Neutrophil (primary cell): ENCODE results near the gene ADAMTS2.

Experiments used
- H3K27ac ChIP-seq: fragments of 200-600 bp; sonication (generic); 2 replicates; pipeline ENCODE4 v1.5.1; 2016; ENCODE audit warnings: mild to moderate bottlenecking, moderate library complexity
- H3K27me3 ChIP-seq: fragments of 200-600 bp; sonication (generic); 2 replicates; pipeline ENCODE4 v1.6.0; 2016; ENCODE audit warnings: mild to moderate bottlenecking
- H3K36me3 ChIP-seq: fragments of 200-600 bp; sonication (generic); 2 replicates; pipeline ENCODE4 v1.5.1; 2017
- H3K4me1 ChIP-seq, 2 experiments: fragments of 200-600 bp in 1 of 2; sonication (generic) in 1 of 2; 1 replicate in 1 of 2; 2 replicates in 1 of 2; pipeline versions ENCODE4 v1.5.1 to v1.6.1; 2013 to 2016; ENCODE audit warnings: low read depth in 1 of 2, low read length in 1 of 2, mild to moderate bottlenecking in 1 of 2, moderate library complexity in 1 of 2; ENCODE audit not compliant: control insufficient read depth in 1 of 2, insufficient read depth in 1 of 2
- H3K4me3 ChIP-seq, 2 experiments: fragments of 200-600 bp in 1 of 2; sonication (generic) in 1 of 2; 1 replicate in 1 of 2; 2 replicates in 1 of 2; pipeline ENCODE4 v1.5.1; 2013 to 2016; ENCODE audit warnings: low read depth in 1 of 2, low read length in 1 of 2, mild to moderate bottlenecking in 1 of 2, moderate library complexity in 1 of 2
- H3K9me3 ChIP-seq: fragments of 200-600 bp; sonication (generic); 2 replicates; pipeline ENCODE4 v1.5.1; 2016
- CTCF ChIP-seq: fragments of 200-600 bp; sonication (generic); IDR thresholded peaks from 2 replicates; pipeline ENCODE4 v1.5.1; 2016; ENCODE audit warnings: antibody characterized with exemption

The ADAMTS2 gene

GRCh38 chr5:179235416-179236400 is 109.6 kb downstream of the ADAMTS2 start:
- Histone ChIP-seq H3K27ac (no peak overlapping the region), H3K9me3 (no peaks in the 10 kb centered on the region), H3K4me1 (no peaks in the 10 kb centered on the region), H3K27me3 (no peaks in the 10 kb centered on the region), H3K36me3 (no peaks in the 10 kb centered on the region), H3K4me3 (no peak overlapping the region)
- TF ChIP-seq CTCF = no peak

DNA sequence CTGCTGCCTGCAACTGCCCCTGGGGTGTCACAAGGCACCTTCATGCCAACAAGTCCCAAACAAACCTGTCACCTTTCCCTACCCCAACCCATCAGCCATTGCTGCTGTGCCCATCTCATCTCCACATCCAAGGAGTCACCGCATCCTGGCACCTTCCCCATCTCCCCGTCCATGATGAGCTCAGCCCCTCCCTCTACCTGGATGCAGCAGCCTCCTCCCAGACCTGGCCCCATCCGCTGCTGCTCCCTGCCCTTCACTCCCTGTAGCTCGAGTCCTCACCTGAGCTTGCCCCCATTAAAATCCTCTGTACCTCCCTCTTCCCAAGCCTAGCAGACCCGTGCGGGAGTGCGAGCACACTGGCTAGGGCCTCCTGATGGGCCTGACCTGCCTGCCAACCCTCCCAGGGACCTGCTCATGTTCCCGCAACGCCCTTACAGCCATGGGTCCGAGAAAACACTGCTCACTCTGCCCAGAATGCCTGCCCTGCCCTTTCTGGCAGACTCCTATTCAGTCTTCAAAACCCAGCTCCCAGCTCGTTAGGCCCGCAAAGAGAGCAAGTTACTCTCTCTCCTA is 110.6 kb downstream of the ADAMTS2 start:
- Histone ChIP-seq H3K27ac (no peak overlapping the region), H3K27me3 (no peaks in the 10 kb centered on the region), H3K36me3 (no peaks in the 10 kb centered on the region), H3K9me3 (no peaks in the 10 kb centered on the region), H3K4me3 (no peak overlapping the region), H3K4me1 (no peaks in the 10 kb centered on the region)
- TF ChIP-seq CTCF = no peak

DNA sequence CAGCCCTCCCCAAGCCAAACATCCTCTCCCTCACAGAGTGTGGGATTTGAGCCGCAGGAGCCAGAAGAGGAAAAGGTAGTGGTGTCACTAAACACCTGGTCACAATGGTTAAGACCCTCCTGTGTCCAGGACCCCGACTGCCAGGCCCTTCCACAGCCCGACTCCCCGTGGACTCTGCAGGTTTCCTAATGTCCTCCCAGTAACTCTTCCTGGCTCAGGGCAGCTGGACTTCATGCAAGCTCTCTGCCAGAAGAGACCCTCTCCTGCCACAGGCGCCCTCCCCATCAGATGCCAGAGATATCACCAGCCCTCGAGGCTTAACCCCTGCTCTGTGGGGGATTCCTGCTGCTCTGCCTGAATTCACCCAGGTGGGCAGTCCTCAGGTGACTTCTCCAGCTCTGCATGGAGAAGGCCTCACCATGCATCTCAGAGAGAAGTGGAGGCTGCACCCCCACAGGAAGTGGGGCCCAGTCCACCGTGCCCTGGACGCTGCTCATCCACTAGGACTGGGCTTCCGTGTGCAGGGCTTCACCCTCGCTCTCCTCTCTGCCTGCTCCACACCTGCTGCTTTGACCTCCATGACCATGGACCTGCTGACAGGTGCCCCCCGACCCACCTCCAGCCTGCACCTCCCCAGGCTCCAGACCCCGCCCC is 111.2 kb downstream of the ADAMTS2 start:
- H3K27me3 ChIP-seq = no peaks in the 10 kb centered on the region
- H3K9me3 ChIP-seq = no peaks in the 10 kb centered on the region
- H3K4me1 ChIP-seq = no peaks in the 10 kb centered on the region
- H3K4me3 ChIP-seq = no peak overlapping the region
- no peak overlapping the region for H3K27ac ChIP-seq
- no peak for TF ChIP-seq CTCF
- H3K36me3 ChIP-seq = no peaks in the 10 kb centered on the region

- TF ChIP-seq CTCF = no peak
- H3K36me3 ChIP-seq = no peaks in the 10 kb centered on the region
- no peaks in the 10 kb centered on the region for H3K27me3 ChIP-seq
- H3K9me3 ChIP-seq = no peaks in the 10 kb centered on the region
- H3K4me3 ChIP-seq = no peak overlapping the region
- no peak overlapping the region for H3K27ac ChIP-seq
- no peaks in the 10 kb centered on the region for H3K4me1 ChIP-seq
Observed at GRCh38 chr5:179232091-179232735, 113.0 kb downstream of the ADAMTS2 start.

GRCh38 chr5:179231309-179231708 is 114.0 kb downstream of the ADAMTS2 start:
- H3K36me3 ChIP-seq = no peaks in the 10 kb centered on the region
- no peak overlapping the region for H3K4me3 ChIP-seq
- H3K27ac ChIP-seq = no peak overlapping the region
- no peak for TF ChIP-seq CTCF
- H3K27me3 ChIP-seq = no peaks in the 10 kb centered on the region
- H3K4me1 ChIP-seq = no peaks in the 10 kb centered on the region
- H3K9me3 ChIP-seq = no peaks in the 10 kb centered on the region
